GM10248 (cell line): ENCODE data around the gene SH3PXD2A.
"Not testable (repeated sequence)": the region's sequence is repeated elsewhere in the genome, so short reads cannot be mapped to it uniquely, and the experiment has no call there.

Source experiments
- CTCF ChIA-PET: fragments of 300-600 bp; sonication (Branson Sonifier 250); formaldehyde crosslinking; extraction: SDS; loops from one replicate; lab custom pipeline; 2021; ENCODE audit warnings: antibody characterized with exemption; lab: Yijun Ruan, JAX
- POLR2A ChIA-PET: fragments of 350-650 bp; sonication (Branson Sonifier 250); formaldehyde crosslinking; extraction: SDS; loops from one replicate; lab custom pipeline; 2020; ENCODE audit warnings: antibody characterized with exemption; lab: Yijun Ruan, JAX
- DNase-seq: peaks from one replicate; pipeline ENCODE4 v3.0.0; 2012; ENCODE audit errors: extremely low spot score
- TF ChIP-seq, protein P1 (sequence below): IDR thresholded peaks from 2 replicates; pipeline ENCODE4 v1.5.1; 2012; ENCODE audit warnings: mild to moderate bottlenecking, low read depth; ENCODE audit errors: extremely low read depth, missing control alignments, control extremely low read depth

Gene SH3PXD2A

GRCh38 chr10:103736763-103737162, 118.6 kb downstream of the SH3PXD2A start:
- DNase-seq: no peak
- POLR2A ChIA-PET: no interaction called here
- TF ChIP-seq, protein P1, sequence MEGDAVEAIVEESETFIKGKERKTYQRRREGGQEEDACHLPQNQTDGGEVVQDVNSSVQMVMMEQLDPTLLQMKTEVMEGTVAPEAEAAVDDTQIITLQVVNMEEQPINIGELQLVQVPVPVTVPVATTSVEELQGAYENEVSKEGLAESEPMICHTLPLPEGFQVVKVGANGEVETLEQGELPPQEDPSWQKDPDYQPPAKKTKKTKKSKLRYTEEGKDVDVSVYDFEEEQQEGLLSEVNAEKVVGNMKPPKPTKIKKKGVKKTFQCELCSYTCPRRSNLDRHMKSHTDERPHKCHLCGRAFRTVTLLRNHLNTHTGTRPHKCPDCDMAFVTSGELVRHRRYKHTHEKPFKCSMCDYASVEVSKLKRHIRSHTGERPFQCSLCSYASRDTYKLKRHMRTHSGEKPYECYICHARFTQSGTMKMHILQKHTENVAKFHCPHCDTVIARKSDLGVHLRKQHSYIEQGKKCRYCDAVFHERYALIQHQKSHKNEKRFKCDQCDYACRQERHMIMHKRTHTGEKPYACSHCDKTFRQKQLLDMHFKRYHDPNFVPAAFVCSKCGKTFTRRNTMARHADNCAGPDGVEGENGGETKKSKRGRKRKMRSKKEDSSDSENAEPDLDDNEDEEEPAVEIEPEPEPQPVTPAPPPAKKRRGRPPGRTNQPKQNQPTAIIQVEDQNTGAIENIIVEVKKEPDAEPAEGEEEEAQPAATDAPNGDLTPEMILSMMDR: no peak
- CTCF ChIA-PET: interaction anchor here (1.0 to 3.2 kb wide), 5 partner anchors 9 to 46 kb away, joined by 3 to 11 read pairs (median 3); no protein-coding TSS in a partner anchor

GRCh38 chr10:103736044-103736443, 119.3 kb downstream of the SH3PXD2A start:
- ChIA-PET CTCF (interaction anchor here (1.0 to 1.9 kb wide), 2 partner anchors 22 to 46 kb away, joined by 3 read pairs; no protein-coding TSS in a partner anchor), POLR2A (no interaction called here)
- no peak for DNase-seq
- TF ChIP-seq, protein P1: no peak

- POLR2A ChIA-PET: no interaction called here
Observed at GRCh38 chr10:103734731-103735130, 120.6 kb downstream of the SH3PXD2A start.

DNA sequence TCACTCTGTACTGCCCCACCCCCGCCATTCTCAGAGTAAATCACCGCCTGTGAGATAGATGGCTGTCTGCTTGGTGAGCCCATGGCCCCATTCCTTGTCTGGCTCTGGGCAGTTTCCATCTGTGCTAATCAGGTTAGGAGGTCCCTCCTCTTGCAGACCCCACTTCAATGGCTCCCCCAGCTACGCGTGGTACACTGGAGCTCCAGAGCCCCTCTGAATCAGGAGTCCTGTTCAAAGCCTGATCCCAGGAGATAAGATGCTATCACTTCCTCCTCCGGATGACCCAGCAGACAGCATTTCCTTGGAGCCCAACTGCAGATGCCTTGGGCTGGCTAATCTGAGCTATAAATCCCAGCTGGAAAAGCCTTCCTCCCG, 122.3 kb downstream of the SH3PXD2A start:
- DNase-seq: no peak
- ChIA-PET CTCF (interaction anchor here (0.7 to 2.1 kb wide), 5 partner anchors 17 to 123 kb away, joined by 3 to 8 read pairs (median 3); no protein-coding TSS in a partner anchor), POLR2A (no interaction called here)
- TF ChIP-seq, protein P1: no peak

More at GRCh38 chr10:103734731-103735130, 120.6 kb downstream of the SH3PXD2A start:
- CTCF ChIA-PET: interaction anchor here (0.9 to 2.1 kb wide), 4 partner anchors 15 to 150 kb away, joined by 3 to 8 read pairs (median 4); no protein-coding TSS in a partner anchor
- TF ChIP-seq, protein P1: no peak
- DNase-seq: no peak

GRCh38 chr10:103732339-103733044, 122.9 kb downstream of the SH3PXD2A start:
- ChIA-PET CTCF (interaction anchor here (0.7 to 2.1 kb wide), 5 partner anchors 17 to 124 kb away, joined by 3 to 8 read pairs (median 3); no protein-coding TSS in a partner anchor), POLR2A (no interaction called here)

GRCh38 chr10:103731609-103732270, 123.6 kb downstream of the SH3PXD2A start:
- TF ChIP-seq, protein P1: no peak
- ChIA-PET POLR2A (no interaction called here), CTCF (no interaction called here)
- DNase-seq: no peak

More at GRCh38 chr10:103732339-103733044, 122.9 kb downstream of the SH3PXD2A start:
- no peak for DNase-seq
- TF ChIP-seq, protein P1: no peak

DNA sequence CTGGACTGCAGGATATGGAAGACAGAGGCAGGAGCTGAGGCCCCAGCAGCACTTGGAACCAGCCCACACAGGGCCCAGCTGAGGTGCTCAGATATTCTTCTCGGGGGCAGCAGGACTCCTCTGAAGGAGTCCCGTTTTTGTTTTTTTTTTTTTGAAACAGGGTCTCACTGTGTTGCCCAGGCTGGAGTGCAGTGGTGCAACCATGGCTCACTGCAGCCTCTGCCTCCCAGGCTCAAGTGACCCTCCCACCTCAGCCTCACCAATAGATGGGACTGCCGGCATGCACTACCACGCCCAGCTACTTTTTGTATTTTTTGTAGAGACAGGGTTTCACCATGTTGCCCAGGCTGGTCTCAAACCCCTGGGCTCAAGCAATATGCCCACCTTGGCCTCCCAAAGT, 124.3 kb downstream of the SH3PXD2A start:
- ChIA-PET POLR2A (interaction anchor here (0.6 kb wide), 1 partner anchor 393 kb away, joined by 3 read pairs; no protein-coding TSS in a partner anchor), CTCF (interaction anchor here (2.2 to 2.7 kb wide), 2 partner anchors 18 to 45 kb away, joined by 9 to 10 read pairs; no protein-coding TSS in a partner anchor)

More for the DNA sequence above, 124.3 kb downstream of the SH3PXD2A start:
- DNase-seq: not testable (repeated sequence)
